Liver (tissue), 9 donors: ENCODE results near the gene TUT4. TPM values are rescaled to one million over a fixed set of nuclear protein-coding genes. Genes with fewer than 3 reads are reported as not detected.

ENCODE experiments used
- DNase-seq: peaks from one replicate; pipeline ENCODE4 v3.0.0-alpha.2; 2017; ENCODE audit warnings: low spot score
- H3K27ac ChIP-seq, 2 donors: one replicate each; pipeline ENCODE4 v1.7.0; 2013; ENCODE audit warnings: inconsistent platforms in 2 of 2, low read length in 2 of 2, control low read depth in 1 of 2, low read depth in 1 of 2, mild to moderate bottlenecking in 1 of 2
- H3K27me3 ChIP-seq, 4 donors: one replicate each; pipeline versions ENCODE4 v1.6.1 to v1.7.0; 2013; ENCODE audit warnings: low read length in 3 of 4, inconsistent platforms in 1 of 4, mild to moderate bottlenecking in 1 of 4, moderate library complexity in 1 of 4; ENCODE audit not compliant: control insufficient read depth in 4 of 4, insufficient read depth in 4 of 4
- H3K36me3 ChIP-seq, 4 donors: one replicate each; pipeline versions ENCODE4 v1.6.1 to v1.7.0; 2013; ENCODE audit warnings: low read length in 3 of 4, mild to moderate bottlenecking in 3 of 4, low read depth in 1 of 4, moderate library complexity in 1 of 4; ENCODE audit not compliant: control insufficient read depth in 4 of 4, insufficient read depth in 3 of 4
- H3K4me1 ChIP-seq, 4 donors: one replicate each; pipeline versions ENCODE4 v1.6.1 to v1.7.0; 2013; ENCODE audit warnings: low read length in 3 of 4, mild to moderate bottlenecking in 3 of 4, moderate library complexity in 1 of 4; ENCODE audit not compliant: control insufficient read depth in 4 of 4, insufficient read depth in 4 of 4
- H3K4me3 ChIP-seq, 3 donors: one replicate each; pipeline versions ENCODE4 v1.6.1 to v1.7.0; 2013; ENCODE audit warnings: low read length in 3 of 3, control low read depth in 1 of 3, low read depth in 1 of 3, mild to moderate bottlenecking in 1 of 3
- H3K9ac ChIP-seq, 2 donors: one replicate each; pipeline ENCODE4 v1.7.0; 2013; ENCODE audit warnings: low read length in 2 of 2, mild to moderate bottlenecking in 2 of 2, moderate library complexity in 2 of 2, control low read depth in 1 of 2, low read depth in 1 of 2
- H3K9me3 ChIP-seq, 4 donors: one replicate each; pipeline versions ENCODE4 v1.6.1 to v1.7.0; 2013; ENCODE audit warnings: low read length in 3 of 4; ENCODE audit not compliant: control insufficient read depth in 4 of 4
- ATF3 ChIP-seq: IDR thresholded peaks from 2 replicates; pipeline ENCODE4 v1.6.1; 2016; ENCODE audit warnings: antibody characterized with exemption
- CTCF ChIP-seq: fragments of 150-350 bp; IDR thresholded peaks from 2 replicates; pipeline ENCODE4 v1.5.1; 2017; ENCODE audit warnings: improper control_type of control experiment, low read depth, low read length; ENCODE audit not compliant: missing input control
- EGR1 ChIP-seq, 2 donors: IDR thresholded peaks; 2 replicates each; pipeline ENCODE4 v1.6.1; 2016 to 2018; ENCODE audit warnings: antibody characterized with exemption in 2 of 2, low read depth in 2 of 2
- FOXA1 ChIP-seq: IDR thresholded peaks from 2 replicates; pipeline ENCODE4 v1.6.1; 2016; ENCODE audit warnings: antibody characterized with exemption
- FOXA2 ChIP-seq: IDR thresholded peaks from 2 replicates; pipeline ENCODE4 v1.6.1; 2016; ENCODE audit warnings: antibody characterized with exemption
- GABPA ChIP-seq, 2 donors: IDR thresholded peaks in 1 of 2; conservative IDR thresholded peaks in 1 of 2; 2 replicates each; pipeline ENCODE4 v1.6.1; 2016; ENCODE audit warnings: antibody characterized with exemption in 2 of 2, mild to moderate bottlenecking in 1 of 2, moderate library complexity in 1 of 2
- HNF4A ChIP-seq, 2 donors: conservative IDR thresholded peaks; 2 replicates each; pipeline ENCODE4 v1.6.1; 2016; ENCODE audit warnings: antibody characterized with exemption in 2 of 2, mild to moderate bottlenecking in 2 of 2
- HNF4G ChIP-seq: IDR thresholded peaks from 2 replicates; pipeline ENCODE4 v1.6.1; 2016; ENCODE audit warnings: antibody characterized with exemption
- JUND ChIP-seq, 2 donors: IDR thresholded peaks; 2 replicates each; pipeline ENCODE4 v1.6.1; 2016; ENCODE audit warnings: antibody characterized with exemption in 2 of 2
- NR2F2 ChIP-seq: IDR thresholded peaks from 2 replicates; pipeline ENCODE4 v1.6.1; 2016; ENCODE audit warnings: antibody characterized with exemption
- RAD21 ChIP-seq, 2 donors: IDR thresholded peaks; 2 replicates each; pipeline ENCODE4 v1.6.1; 2016; ENCODE audit warnings: antibody characterized with exemption in 2 of 2, mild to moderate bottlenecking in 2 of 2
- REST ChIP-seq: IDR thresholded peaks from 2 replicates; pipeline ENCODE4 v1.6.1; 2016; ENCODE audit warnings: antibody characterized with exemption, mild to moderate bottlenecking
- RXRA ChIP-seq, 2 donors: IDR thresholded peaks; 2 replicates each; pipeline ENCODE4 v1.6.1; 2017 to 2018; ENCODE audit warnings: antibody characterized with exemption in 2 of 2, mild to moderate bottlenecking in 1 of 2
- SP1 ChIP-seq: IDR thresholded peaks from 2 replicates; pipeline ENCODE4 v1.6.1; 2018; ENCODE audit warnings: antibody characterized with exemption, mild to moderate bottlenecking
- TAF1 ChIP-seq: conservative IDR thresholded peaks from 2 replicates; pipeline ENCODE4 v1.6.1; 2016; ENCODE audit warnings: antibody characterized with exemption, mild to moderate bottlenecking
- YY1 ChIP-seq: IDR thresholded peaks from 2 replicates; pipeline ENCODE4 v1.6.1; 2016; ENCODE audit warnings: antibody characterized with exemption, mild to moderate bottlenecking
- ZBTB33 ChIP-seq: IDR thresholded peaks from 2 replicates; pipeline ENCODE4 v1.6.1; 2016; ENCODE audit warnings: antibody characterized with exemption
- WGBS: extraction: QIAGEN DNeasy Blood & Tissue Kit; methylation state at CpG from one replicate; pipeline ENCODE4 v1.1.7; 2013; 5-methylcytosine and 5-hydroxymethylcytosine counted together
- polyA plus RNA-seq, 2 donors: library from polyadenylated mRNA; stranded (reverse) in 1 of 2; unstranded in 1 of 2; fragments of 200-250 nt in 1 of 2; fragments of >200 nt in 1 of 2; fragmentation: Nextera tagmentation in 1 of 2; extraction: Ambion mirVana in 1 of 2; gene quantifications; one replicate each; pipeline versions ENCODE4 v1.2.1 to v1.2.3, GENCODE V29; 2013 to 2015
- total RNA-seq, 2 donors: library from RNA; depleted of rRNA; stranded (reverse); fragments of >200 nt; gene quantifications; one replicate each; pipeline ENCODE4 v1.2.3, GENCODE V29; 2014
- TF ChIP-seq, protein P1 (sequence below): IDR thresholded peaks from 2 replicates; pipeline ENCODE4 v1.6.1; 2016; ENCODE audit warnings: antibody characterized with exemption
- donor health status: healthy.
- donor health status: healthy.
- donor health status: healthy.
- donor health status: healthy.
- donor health status: healthy.

Gene TUT4
- total and polyA plus RNA-seq, 4 donors, result 12.2 to 28.0 (median 24.0) TPM

DNA sequence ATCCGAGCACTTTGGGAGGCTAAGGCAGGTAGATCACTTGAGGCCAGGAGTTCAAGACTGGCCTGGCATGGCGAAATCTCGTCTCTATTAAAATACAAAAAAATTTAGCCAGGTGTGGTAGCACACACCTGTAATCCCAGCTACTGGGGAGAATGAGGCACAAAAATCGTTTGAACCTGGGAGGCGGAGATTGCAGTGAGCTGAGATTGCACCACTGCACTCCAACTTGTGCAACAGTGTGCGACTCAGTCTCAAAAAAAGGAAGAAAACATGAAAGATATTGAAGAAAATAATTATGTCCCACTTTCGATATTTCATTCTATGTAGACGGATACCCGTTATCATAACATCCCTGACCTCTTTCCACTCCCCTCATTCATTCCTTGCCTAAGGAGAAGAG, 19.2 kb downstream of the TUT4 start:
- H3K36me3 ChIP-seq, result no peaks in the 10 kb centered on the region
- no peak overlapping the region for H3K9ac ChIP-seq
- no peaks in the 10 kb centered on the region for H3K27me3 ChIP-seq
- no peak overlapping the region for H3K27ac ChIP-seq
- peaks cover 0 to 3% (median under 1%) of the 10 kb centered on the region in 4 donors for H3K4me1 ChIP-seq
- H3K4me3 ChIP-seq, result no peak overlapping the region
- DNase-seq, result no peak
- 94% methylated on average over 9 of the region's 9 CpGs for WGBS
- TF ChIP-seq RAD21 (IDR thresholded peaks at IDR 0.05), result no peak
- TF ChIP-seq REST, result no peak
- no peak for TF ChIP-seq YY1
- TF ChIP-seq NR2F2, result no peak
- TF ChIP-seq RXRA (IDR thresholded peaks at IDR 0.05), result no peak
- TF ChIP-seq GABPA (IDR thresholded peaks at IDR 0.05 in 1 of 2, conservative IDR thresholded peaks at IDR 0.05 in 1 of 2), result no peak
- TF ChIP-seq ZBTB33, result no peak
- no peak for TF ChIP-seq TAF1
- no peak for TF ChIP-seq HNF4G
- TF ChIP-seq, protein P1, sequence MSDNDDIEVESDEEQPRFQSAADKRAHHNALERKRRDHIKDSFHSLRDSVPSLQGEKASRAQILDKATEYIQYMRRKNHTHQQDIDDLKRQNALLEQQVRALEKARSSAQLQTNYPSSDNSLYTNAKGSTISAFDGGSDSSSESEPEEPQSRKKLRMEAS, result no peak
- TF ChIP-seq ATF3, result no peak
- no peak for TF ChIP-seq FOXA2
- no peak for TF ChIP-seq EGR1 (IDR thresholded peaks at IDR 0.05; ENCODE audit: low read depth in 2 of 2)
- no peak for TF ChIP-seq FOXA1
- TF ChIP-seq CTCF, result no peak
- TF ChIP-seq JUND (IDR thresholded peaks at IDR 0.05), result no peak
- no peak for TF ChIP-seq SP1
- TF ChIP-seq HNF4A (conservative IDR thresholded peaks at IDR 0.05), result no peak
- H3K9me3 ChIP-seq, result no peaks in the 10 kb centered on the region
